SK-N-MC (cell line): ENCODE measurements around the gene TMEM74B.

Source experiments
- EZH2 ChIP-seq: fragments of 200-600 bp; sonication (generic); IDR thresholded peaks from one replicate; pipeline ENCODE4 v1.6.1; 2017; ENCODE audit warnings: antibody characterized with exemption
- POLR2AphosphoS5 ChIP-seq: IDR thresholded peaks from 2 replicates; pipeline ENCODE4 v1.6.1; 2012; ENCODE audit warnings: mild to moderate bottlenecking, low read depth, low read length, borderline replicate concordance

GRCh38 chr20:1229541-1229940, 44.8 kb upstream of the TMEM74B start:
- TF ChIP-seq EZH2, result no peak
- TF ChIP-seq POLR2AphosphoS5, result no peak
